Measurements from ENCODE around the gene NR2C1. TPM values are rescaled to one million over a fixed set of nuclear protein-coding genes. Genes with fewer than 3 reads are reported as not detected.

The NR2C1 gene
- total RNA-seq, 2 donors from 2014 or later: 26.4 to 34.6 TPM

GRCh38 chr12:95089462-95089861 is 16.0 kb upstream of the NR2C1 start:
- Histone ChIP-seq H3K27ac (no peak overlapping the region), H3K27me3 (no peaks in the 10 kb centered on the region), H3K4me1 (peaks cover 0 to under 1% of the 10 kb centered on the region in 2 donors), H3K4me3 (no peak overlapping the region), H3K36me3 (peaks cover 22% of the 10 kb centered on the region), H3K9me3 (no peaks in the 10 kb centered on the region)
- no peak for TF ChIP-seq CTCF (IDR thresholded peaks at IDR 0.05)
- DNase-seq (ENCODE audit: low spot score): no peak

DNA sequence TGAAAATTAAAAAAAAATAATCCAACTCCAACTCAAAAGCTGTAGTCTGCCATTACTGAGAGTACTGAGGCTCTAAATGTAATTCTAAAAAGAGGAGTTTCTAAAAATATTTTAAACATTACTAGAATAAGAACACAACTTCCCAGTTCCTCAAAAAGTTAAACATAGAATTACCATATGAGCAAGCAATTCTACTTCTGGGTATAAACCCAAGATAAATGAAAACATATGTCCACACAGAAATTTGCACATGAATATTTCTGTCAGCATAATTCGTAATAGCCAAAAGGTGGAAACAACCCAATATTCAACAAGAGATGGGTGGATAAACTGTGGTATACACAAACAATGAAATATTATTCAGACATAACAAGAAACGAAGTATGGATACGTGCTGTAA is 15.0 kb upstream of the NR2C1 start:
- Histone ChIP-seq H3K27me3 (no peaks in the 10 kb centered on the region), H3K36me3 (peaks cover 22% of the 10 kb centered on the region), H3K4me3 (no peak overlapping the region), H3K4me1 (peaks cover 0 to 11% of the 10 kb centered on the region in 2 donors), H3K9me3 (no peaks in the 10 kb centered on the region), H3K27ac (no peak overlapping the region)
- DNase-seq (ENCODE audit: low spot score): no peak
- no peak for TF ChIP-seq CTCF (IDR thresholded peaks at IDR 0.05)

DNA sequence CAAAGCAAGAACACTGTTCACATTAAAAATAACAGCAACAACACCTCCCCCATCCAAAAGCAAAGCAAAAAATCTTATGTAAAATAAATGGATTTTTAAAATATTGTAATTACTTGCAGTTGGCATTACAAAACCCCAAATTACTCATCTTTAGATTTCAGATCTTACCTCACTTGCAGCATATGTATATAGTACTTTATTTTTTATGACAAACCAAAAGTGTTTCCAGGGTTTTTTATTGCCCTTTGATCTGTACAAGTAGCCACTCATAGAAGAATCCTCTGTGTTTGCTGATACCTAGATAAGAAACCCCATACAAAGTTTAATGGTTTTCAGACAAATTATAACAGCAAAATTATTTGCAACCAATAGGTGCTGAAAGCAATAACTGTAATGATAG is 12.2 kb upstream of the NR2C1 start:
- Histone ChIP-seq H3K4me3 (no peak overlapping the region), H3K27ac (no peak overlapping the region), H3K9me3 (no peaks in the 10 kb centered on the region), H3K36me3 (peaks cover 12% of the 10 kb centered on the region), H3K4me1 (peaks cover 0 to 15% of the 10 kb centered on the region in 2 donors), H3K27me3 (no peaks in the 10 kb centered on the region)
- no peak for TF ChIP-seq CTCF (IDR thresholded peaks at IDR 0.05)
- DNase-seq (ENCODE audit: low spot score): no peak

- no peak for DNase-seq (ENCODE audit: low spot score)
- Histone ChIP-seq H3K27me3 (no peaks in the 10 kb centered on the region), H3K36me3 (peaks cover under 1% of the 10 kb centered on the region), H3K4me1 (peaks cover 0 to 15% of the 10 kb centered on the region in 2 donors), H3K27ac (peak overlapping the region; percentile 55 to 68), H3K9me3 (no peaks in the 10 kb centered on the region), H3K4me3 (no peak overlapping the region)
- no peak for TF ChIP-seq CTCF (IDR thresholded peaks at IDR 0.05)
Measured at GRCh38 chr12:95083938-95084337, 10.5 kb upstream of the NR2C1 start.

DNA sequence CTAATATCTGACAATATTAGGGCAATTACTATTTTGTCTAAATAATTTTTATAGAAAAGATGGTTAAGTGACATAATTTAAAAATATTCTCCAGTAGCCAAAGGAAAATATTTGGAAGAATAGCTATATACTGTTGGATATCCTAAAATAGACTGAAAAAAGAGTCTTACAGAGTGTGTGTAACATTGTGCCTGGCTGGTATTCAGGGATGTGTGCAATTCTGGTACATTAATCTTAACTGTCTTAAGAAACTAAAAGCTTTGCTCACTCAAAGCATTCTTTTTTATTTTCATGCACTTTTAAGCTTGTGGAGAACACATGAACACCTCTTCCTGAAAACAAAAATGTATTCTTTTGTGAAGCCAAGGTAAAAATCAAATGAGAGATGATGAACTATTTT is 10.1 kb upstream of the NR2C1 start:
- Histone ChIP-seq H3K27ac (peak overlapping the region in 1 of 2 donors; percentile 68), H3K4me1 (peaks cover 0 to 15% of the 10 kb centered on the region in 2 donors), H3K9me3 (no peaks in the 10 kb centered on the region), H3K36me3 (no peaks in the 10 kb centered on the region), H3K4me3 (no peak overlapping the region), H3K27me3 (no peaks in the 10 kb centered on the region)
- TF ChIP-seq CTCF (IDR thresholded peaks at IDR 0.05): no peak
- DNase-seq (ENCODE audit: low spot score): no peak

DNA sequence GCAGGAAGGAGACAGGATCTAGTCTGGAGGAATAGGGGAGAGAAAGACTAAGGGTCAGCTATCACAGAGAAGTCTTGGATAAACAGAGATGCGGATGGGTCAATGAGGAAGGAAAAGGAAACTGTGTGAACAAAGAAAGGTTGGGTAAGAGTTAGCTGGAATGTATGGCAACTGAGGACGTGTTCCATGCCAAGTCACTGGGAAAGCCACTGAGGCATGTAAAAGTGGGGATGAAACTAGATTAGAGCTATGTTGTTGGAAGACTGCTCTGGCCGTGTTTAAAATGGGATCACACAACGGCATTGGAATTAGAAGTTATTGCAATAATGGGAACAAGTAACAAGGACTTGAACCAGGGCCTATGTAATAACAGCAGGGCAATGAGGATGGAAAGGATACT is 3.9 kb upstream of the NR2C1 start:
- Histone ChIP-seq H3K4me3 (no peak overlapping the region), H3K36me3 (no peaks in the 10 kb centered on the region), H3K27me3 (no peaks in the 10 kb centered on the region), H3K27ac (no peak overlapping the region), H3K4me1 (peaks cover 0 to 1% of the 10 kb centered on the region in 2 donors), H3K9me3 (no peaks in the 10 kb centered on the region)
- DNase-seq (ENCODE audit: low spot score): no peak
- TF ChIP-seq CTCF (IDR thresholded peaks at IDR 0.05): no peak
